Activated CD4-positive, alpha-beta T cell treated with anti-CD3 and anti-CD28 coated beads, Interleukin-2, amount 10 ng/mL, durations not matched to agents 24 days and 14 days (primary cell): Measurements from ENCODE around the gene HEYL. TPM values are rescaled to one million over a fixed set of nuclear protein-coding genes. Genes with fewer than 3 reads are reported as not detected.

Experiments
- DNase-seq: peaks from one replicate; pipeline ENCODE4 v3.0.0; 2022
- H3K27ac Mint-ChIP-seq: one replicate; pipeline ENCODE4 v1.8.0; 2022; ENCODE audit warnings: mild to moderate bottlenecking, mixed read lengths
- H3K27me3 Mint-ChIP-seq: one replicate; pipeline ENCODE4 v1.8.0; 2022; ENCODE audit warnings: mixed read lengths
- H3K36me3 Mint-ChIP-seq: one replicate; pipeline ENCODE4 v1.8.0; 2022; ENCODE audit warnings: low read depth, mild to moderate bottlenecking, mixed read lengths
- H3K4me1 Mint-ChIP-seq: one replicate; pipeline ENCODE4 v1.8.0; 2021; ENCODE audit warnings: mixed read lengths
- H3K4me3 Mint-ChIP-seq: one replicate; pipeline ENCODE4 v1.8.0; 2022; ENCODE audit warnings: mild to moderate bottlenecking, moderate library complexity, mixed read lengths
- H3K9me3 Mint-ChIP-seq: one replicate; pipeline ENCODE4 v1.8.0; 2021; ENCODE audit warnings: mixed read lengths
- intact Hi-C: fragments of 100-400 bp; cut with micrococcal nuclease; formaldehyde crosslinking; loops from one replicate; pipeline ENCODE4 v1.15.1; 2023
- total RNA-seq: library from RNA; stranded (reverse); gene quantifications from 2 replicates; pipeline ENCODE4 v1.2.3, GENCODE V29; 2022

Gene HEYL
- not detected in 2 replicates for total RNA-seq

- H3K27me3 Mint-ChIP-seq = peaks cover 36% of the 10 kb centered on the region
- H3K4me3 Mint-ChIP-seq = peak within 1 kb of the TSS; percentile 69
- peak; percentile 93 for DNase-seq
- no peak within 1 kb of the TSS for H3K27ac Mint-ChIP-seq
- intact Hi-C loops = loop anchor here (2.0 kb wide), 1 partner anchor 19 kb away; no protein-coding TSS in a partner anchor
- H3K36me3 Mint-ChIP-seq = no peaks in the 10 kb centered on the region
- no peaks in the 10 kb centered on the region for H3K4me1 Mint-ChIP-seq
- H3K9me3 Mint-ChIP-seq = no peaks in the 10 kb centered on the region
Observed at GRCh38 chr1:39639305-39640130, at the start of gene HEYL. TSS of gene HEYL (minus strand) at chr1:39639643. CDS start at chr1:39639625, 18 bp downstream.

- H3K36me3 Mint-ChIP-seq = no peaks in the 10 kb centered on the region
- intact Hi-C loops = no loop called here
- H3K27me3 Mint-ChIP-seq = peaks cover 50% of the 10 kb centered on the region
- H3K27ac Mint-ChIP-seq = no peak overlapping the region
- H3K9me3 Mint-ChIP-seq = no peaks in the 10 kb centered on the region
- peaks cover 21% of the 10 kb centered on the region for H3K4me1 Mint-ChIP-seq
- DNase-seq = no peak
- no peak overlapping the region for H3K4me3 Mint-ChIP-seq
Observed at GRCh38 chr1:39689214-39689613, 49.8 kb upstream of the HEYL start.

GRCh38 chr1:39688706-39689105 lies 49.3 kb upstream of the HEYL start:
- Mint-ChIP-seq H3K4me1 (peaks cover 18% of the 10 kb centered on the region), H3K27me3 (peaks cover 50% of the 10 kb centered on the region), H3K36me3 (no peaks in the 10 kb centered on the region), H3K9me3 (no peaks in the 10 kb centered on the region), H3K4me3 (no peak overlapping the region), H3K27ac (no peak overlapping the region)
- DNase-seq = no peak
- intact Hi-C loops = no loop called here

- no peak overlapping the region for H3K27ac Mint-ChIP-seq
Observed at GRCh38 chr1:39687243-39687642, 47.8 kb upstream of the HEYL start.

GRCh38 chr1:39685071-39685470 lies 45.6 kb upstream of the HEYL start:
- H3K27me3 Mint-ChIP-seq = peaks cover 48% of the 10 kb centered on the region
- H3K4me1 Mint-ChIP-seq = peaks cover 14% of the 10 kb centered on the region
- no peaks in the 10 kb centered on the region for H3K36me3 Mint-ChIP-seq
- no peak overlapping the region for H3K4me3 Mint-ChIP-seq
- H3K27ac Mint-ChIP-seq = no peak overlapping the region
- intact Hi-C loops = no loop called here
- DNase-seq = no peak
- no peaks in the 10 kb centered on the region for H3K9me3 Mint-ChIP-seq

More at GRCh38 chr1:39687243-39687642, 47.8 kb upstream of the HEYL start:
- DNase-seq = no peak
- H3K9me3 Mint-ChIP-seq = no peaks in the 10 kb centered on the region
- intact Hi-C loops = no loop called here
- no peaks in the 10 kb centered on the region for H3K36me3 Mint-ChIP-seq
- peaks cover 51% of the 10 kb centered on the region for H3K27me3 Mint-ChIP-seq
- H3K4me1 Mint-ChIP-seq = peaks cover 18% of the 10 kb centered on the region
- no peak overlapping the region for H3K4me3 Mint-ChIP-seq

- intact Hi-C loops = no loop called here
- no peak overlapping the region for H3K27ac Mint-ChIP-seq
- H3K9me3 Mint-ChIP-seq = no peaks in the 10 kb centered on the region
- H3K36me3 Mint-ChIP-seq = no peaks in the 10 kb centered on the region
- peaks cover 12% of the 10 kb centered on the region for H3K4me1 Mint-ChIP-seq
- no peak for DNase-seq
- H3K4me3 Mint-ChIP-seq = no peak overlapping the region
- H3K27me3 Mint-ChIP-seq = peaks cover 43% of the 10 kb centered on the region
Observed at GRCh38 chr1:39684313-39684664, 44.8 kb upstream of the HEYL start.

- Mint-ChIP-seq H3K36me3 (no peaks in the 10 kb centered on the region), H3K9me3 (no peaks in the 10 kb centered on the region), H3K27me3 (peaks cover 39% of the 10 kb centered on the region), H3K4me1 (peaks cover 11% of the 10 kb centered on the region), H3K4me3 (no peak overlapping the region), H3K27ac (no peak overlapping the region)
- intact Hi-C loops = no loop called here
- peak; percentile 76 for DNase-seq
Observed at GRCh38 chr1:39683591-39684312, 44.3 kb upstream of the HEYL start.

GRCh38 chr1:39681999-39682398 lies 42.6 kb upstream of the HEYL start:
- H3K4me3 Mint-ChIP-seq = no peak overlapping the region
- H3K27ac Mint-ChIP-seq = no peak overlapping the region
- H3K36me3 Mint-ChIP-seq = no peaks in the 10 kb centered on the region
- no peak for DNase-seq
- peaks cover 5% of the 10 kb centered on the region for H3K4me1 Mint-ChIP-seq
- intact Hi-C loops = no loop called here
- peaks cover 28% of the 10 kb centered on the region for H3K27me3 Mint-ChIP-seq
- no peaks in the 10 kb centered on the region for H3K9me3 Mint-ChIP-seq

GRCh38 chr1:39681294-39681693 lies 41.9 kb upstream of the HEYL start:
- Mint-ChIP-seq H3K9me3 (no peaks in the 10 kb centered on the region), H3K4me3 (no peak overlapping the region), H3K36me3 (no peaks in the 10 kb centered on the region), H3K27me3 (peaks cover 26% of the 10 kb centered on the region), H3K4me1 (peaks cover 5% of the 10 kb centered on the region), H3K27ac (no peak overlapping the region)
- intact Hi-C loops = no loop called here
- no peak for DNase-seq

GRCh38 chr1:39680751-39681150 lies 41.3 kb upstream of the HEYL start:
- peaks cover 5% of the 10 kb centered on the region for H3K4me1 Mint-ChIP-seq
- intact Hi-C loops = no loop called here
- no peaks in the 10 kb centered on the region for H3K36me3 Mint-ChIP-seq
- H3K27me3 Mint-ChIP-seq = peaks cover 23% of the 10 kb centered on the region
- no peak for DNase-seq
- H3K4me3 Mint-ChIP-seq = no peak overlapping the region
- H3K9me3 Mint-ChIP-seq = no peaks in the 10 kb centered on the region
- H3K27ac Mint-ChIP-seq = no peak overlapping the region

GRCh38 chr1:39679821-39680220 lies 40.4 kb upstream of the HEYL start:
- no peak for DNase-seq
- H3K4me3 Mint-ChIP-seq = no peak overlapping the region
- no peaks in the 10 kb centered on the region for H3K36me3 Mint-ChIP-seq
- H3K27ac Mint-ChIP-seq = no peak overlapping the region
- intact Hi-C loops = no loop called here
- peaks cover 22% of the 10 kb centered on the region for H3K27me3 Mint-ChIP-seq
- H3K4me1 Mint-ChIP-seq = peaks cover 5% of the 10 kb centered on the region
- H3K9me3 Mint-ChIP-seq = no peaks in the 10 kb centered on the region

GRCh38 chr1:39678889-39679288 lies 39.4 kb upstream of the HEYL start:
- Mint-ChIP-seq H3K27me3 (peaks cover 22% of the 10 kb centered on the region), H3K9me3 (no peaks in the 10 kb centered on the region), H3K27ac (no peak overlapping the region), H3K36me3 (no peaks in the 10 kb centered on the region), H3K4me3 (no peak overlapping the region), H3K4me1 (peaks cover 5% of the 10 kb centered on the region)
- intact Hi-C loops = no loop called here
- no peak for DNase-seq

- Mint-ChIP-seq H3K9me3 (no peaks in the 10 kb centered on the region), H3K27me3 (peaks cover 26% of the 10 kb centered on the region), H3K4me3 (no peak overlapping the region), H3K27ac (no peak overlapping the region), H3K36me3 (no peaks in the 10 kb centered on the region), H3K4me1 (peaks cover 5% of the 10 kb centered on the region)
- intact Hi-C loops = no loop called here
- DNase-seq = no peak
Observed at GRCh38 chr1:39677645-39678044, 38.2 kb upstream of the HEYL start.

- intact Hi-C loops = no loop called here
- Mint-ChIP-seq H3K27ac (no peak overlapping the region), H3K4me3 (no peak overlapping the region), H3K4me1 (peaks cover 9% of the 10 kb centered on the region), H3K36me3 (no peaks in the 10 kb centered on the region), H3K9me3 (no peaks in the 10 kb centered on the region), H3K27me3 (peaks cover 29% of the 10 kb centered on the region)
- DNase-seq = no peak
Observed at GRCh38 chr1:39676948-39677548, 37.6 kb upstream of the HEYL start.
